ENCODE measurements around the gene CRYGB. TPM values are rescaled to one million over a fixed set of nuclear protein-coding genes. Genes with fewer than 3 reads are reported as not detected.

Gene CRYGB
- polyA plus RNA-seq, 1 donor from 2014 or later = not detected

GRCh38 chr2:208148803-208149202, 2.8 kb upstream of the CRYGB start:
- Histone ChIP-seq H3K4me2 (ENCODE audit: low read length) (no peak overlapping the region), H3K36me3 (ENCODE audit: insufficient read depth, low read length) (no peaks in the 10 kb centered on the region), H3K9me3 (ENCODE audit: low read length) (no peaks in the 10 kb centered on the region), H3K27ac (ENCODE audit: low read length) (no peak overlapping the region), H3K27me3 (ENCODE audit: insufficient read depth, low read depth, low read length) (no peaks in the 10 kb centered on the region), H2AFZ (ENCODE audit: low read depth, low read length) (no peak overlapping the region), H4K20me1 (ENCODE audit: insufficient read depth) (no peaks in the 10 kb centered on the region), H3F3A (ENCODE audit: insufficient read depth, low read length, poor library complexity, severe bottlenecking) (no peaks in the 10 kb centered on the region), H3K9me2 (ENCODE audit: insufficient read depth, low read length) (no peaks in the 10 kb centered on the region), H3K4me3 (ENCODE audit: low read length) (no peak overlapping the region), H3K79me2 (replicated peaks; ENCODE audit: insufficient read depth, low read length) (no peaks in the 10 kb centered on the region), H3K9ac (ENCODE audit: low read length) (no peak overlapping the region)
- TF ChIP-seq MXI1 (conservative IDR thresholded peaks at IDR 0.05; ENCODE audit: poor library complexity, severe bottlenecking) = no peak
- no peak for TF ChIP-seq CTCF (IDR thresholded peaks at IDR 0.05; ENCODE audit: poor library complexity, severe bottlenecking)
- no peak for TF ChIP-seq TAF1 (IDR thresholded peaks at IDR 0.05; ENCODE audit: low read depth)
- TF ChIP-seq EP300 (conservative IDR thresholded peaks at IDR 0.05; ENCODE audit: poor library complexity, severe bottlenecking) = no peak
- no peak for TF ChIP-seq SMC3 (conservative IDR thresholded peaks at IDR 0.05; ENCODE audit: poor library complexity)
- TF ChIP-seq POLR2AphosphoS5 (IDR thresholded peaks at IDR 0.05) = no peak
- TF ChIP-seq RAD21 (conservative IDR thresholded peaks at IDR 0.05) = no peak
- TF ChIP-seq REST (IDR thresholded peaks at IDR 0.05; ENCODE audit: borderline replicate concordance) = no peak

GRCh38 chr2:208147759-208148158, 1.8 kb upstream of the CRYGB start:
- no peaks in the 10 kb centered on the region for H3K9me3 ChIP-seq (ENCODE audit: low read length)
- H3K36me3 ChIP-seq (ENCODE audit: insufficient read depth, low read length) = no peaks in the 10 kb centered on the region
- H3K4me2 ChIP-seq (ENCODE audit: low read length) = no peak overlapping the region
- no peak overlapping the region for H3K9ac ChIP-seq (ENCODE audit: low read length)
- H3K9me2 ChIP-seq (ENCODE audit: insufficient read depth, low read length) = no peaks in the 10 kb centered on the region
- H3F3A ChIP-seq (ENCODE audit: insufficient read depth, low read length, poor library complexity, severe bottlenecking) = no peaks in the 10 kb centered on the region
- H3K4me3 ChIP-seq (ENCODE audit: low read length) = no peak overlapping the region
- no peak overlapping the region for H3K27ac ChIP-seq (ENCODE audit: low read length)
- H2AFZ ChIP-seq (ENCODE audit: low read depth, low read length) = no peak overlapping the region
- H3K27me3 ChIP-seq (ENCODE audit: insufficient read depth, low read depth, low read length) = no peaks in the 10 kb centered on the region
- TF ChIP-seq EP300 (conservative IDR thresholded peaks at IDR 0.05; ENCODE audit: poor library complexity, severe bottlenecking) (no peak), CTCF (IDR thresholded peaks at IDR 0.05; ENCODE audit: poor library complexity, severe bottlenecking) (no peak), REST (IDR thresholded peaks at IDR 0.05; ENCODE audit: borderline replicate concordance) (no peak), MXI1 (conservative IDR thresholded peaks at IDR 0.05; ENCODE audit: poor library complexity, severe bottlenecking) (no peak), TAF1 (IDR thresholded peaks at IDR 0.05; ENCODE audit: low read depth) (no peak)
- H4K20me1 ChIP-seq (ENCODE audit: insufficient read depth) = no peaks in the 10 kb centered on the region
- no peaks in the 10 kb centered on the region for H3K79me2 ChIP-seq (replicated peaks; ENCODE audit: insufficient read depth, low read length)

Data from neural cell (in vitro differentiated cells).